ENCODE data around the gene FRYL. TPM values are rescaled to one million over a fixed set of nuclear protein-coding genes. Genes with fewer than 3 reads are reported as not detected.

Gene FRYL
- total RNA-seq, 1 experiment from 2014 or later: 43.1 TPM

GRCh38 chr4:48799157-48799556, 19.1 kb upstream of the FRYL start:
- ChIA-PET POLR2A (ENCODE audit: low non-redundant PET) (no interaction called here), CTCF (no interaction called here)
- H3K4me1 ChIP-seq (ENCODE audit: insufficient read depth, low read length, poor library complexity, severe bottlenecking): no peaks in the 10 kb centered on the region
- TF ChIP-seq CTCF (conservative IDR thresholded peaks at IDR 0.05; ENCODE audit: low read depth, low read length): no peak
- TF ChIP-seq EZH2 (IDR thresholded peaks at IDR 0.05; ENCODE audit: borderline replicate concordance, low read depth, low read length, poor library complexity, severe bottlenecking): no peak
- no peak overlapping the region for H3K4me3 ChIP-seq (ENCODE audit: low read depth, low read length, poor library complexity, severe bottlenecking)
- no TSS peak for BruUV-seq (replicated peaks)
- no peaks in the 10 kb centered on the region for H3K27me3 ChIP-seq (replicated peaks; ENCODE audit: insufficient read depth, low read depth, low read length, poor library complexity)
- no peaks in the 10 kb centered on the region for H3K9me3 ChIP-seq (ENCODE audit: low read depth, low read length, poor library complexity, severe bottlenecking)
- H3K36me3 ChIP-seq (ENCODE audit: insufficient read depth, low read length, poor library complexity, severe bottlenecking): no peaks in the 10 kb centered on the region
- intact Hi-C loops (cut with micrococcal nuclease; ENCODE audit: unreplicated experiment): no loop called here
- H3K27ac ChIP-seq (ENCODE audit: low read depth, low read length, poor library complexity, severe bottlenecking): no peak overlapping the region
- no peak for DNase-seq (ENCODE audit: low spot score)

DNA sequence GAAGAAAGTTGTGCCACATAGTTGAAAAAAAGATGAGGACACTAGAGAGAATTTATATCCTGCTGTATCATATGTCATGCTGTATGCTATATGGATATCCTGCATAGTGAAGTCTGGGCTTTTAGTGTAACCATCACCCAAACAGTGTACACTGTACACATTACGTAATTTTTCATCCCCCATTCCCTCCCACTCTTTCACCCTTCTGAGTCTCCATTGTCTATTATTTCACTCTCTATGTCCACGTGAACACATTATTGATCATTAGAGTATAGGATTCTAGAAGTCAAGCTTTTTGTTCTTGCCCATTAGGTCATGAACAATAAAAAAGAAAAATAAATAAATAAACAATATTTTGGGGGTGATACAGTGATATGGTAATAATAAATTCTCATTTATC, 18.0 kb upstream of the FRYL start:
- Histone ChIP-seq H3K4me3 (ENCODE audit: low read depth, low read length, poor library complexity, severe bottlenecking) (no peak overlapping the region), H3K4me1 (ENCODE audit: insufficient read depth, low read length, poor library complexity, severe bottlenecking) (no peaks in the 10 kb centered on the region), H3K27me3 (replicated peaks; ENCODE audit: insufficient read depth, low read depth, low read length, poor library complexity) (no peaks in the 10 kb centered on the region), H3K9me3 (ENCODE audit: low read depth, low read length, poor library complexity, severe bottlenecking) (no peaks in the 10 kb centered on the region), H3K27ac (ENCODE audit: low read depth, low read length, poor library complexity, severe bottlenecking) (no peak overlapping the region), H3K36me3 (ENCODE audit: insufficient read depth, low read length, poor library complexity, severe bottlenecking) (no peaks in the 10 kb centered on the region)
- BruUV-seq (replicated peaks): no TSS peak
- TF ChIP-seq EZH2 (IDR thresholded peaks at IDR 0.05; ENCODE audit: borderline replicate concordance, low read depth, low read length, poor library complexity, severe bottlenecking): no peak
- no peak for TF ChIP-seq CTCF (conservative IDR thresholded peaks at IDR 0.05; ENCODE audit: low read depth, low read length)
- POLR2A ChIA-PET (ENCODE audit: low non-redundant PET): no interaction called here
- intact Hi-C loops (cut with micrococcal nuclease; ENCODE audit: unreplicated experiment): no loop called here
- no peak for DNase-seq (ENCODE audit: low spot score)
- CTCF ChIA-PET: no interaction called here

DNA sequence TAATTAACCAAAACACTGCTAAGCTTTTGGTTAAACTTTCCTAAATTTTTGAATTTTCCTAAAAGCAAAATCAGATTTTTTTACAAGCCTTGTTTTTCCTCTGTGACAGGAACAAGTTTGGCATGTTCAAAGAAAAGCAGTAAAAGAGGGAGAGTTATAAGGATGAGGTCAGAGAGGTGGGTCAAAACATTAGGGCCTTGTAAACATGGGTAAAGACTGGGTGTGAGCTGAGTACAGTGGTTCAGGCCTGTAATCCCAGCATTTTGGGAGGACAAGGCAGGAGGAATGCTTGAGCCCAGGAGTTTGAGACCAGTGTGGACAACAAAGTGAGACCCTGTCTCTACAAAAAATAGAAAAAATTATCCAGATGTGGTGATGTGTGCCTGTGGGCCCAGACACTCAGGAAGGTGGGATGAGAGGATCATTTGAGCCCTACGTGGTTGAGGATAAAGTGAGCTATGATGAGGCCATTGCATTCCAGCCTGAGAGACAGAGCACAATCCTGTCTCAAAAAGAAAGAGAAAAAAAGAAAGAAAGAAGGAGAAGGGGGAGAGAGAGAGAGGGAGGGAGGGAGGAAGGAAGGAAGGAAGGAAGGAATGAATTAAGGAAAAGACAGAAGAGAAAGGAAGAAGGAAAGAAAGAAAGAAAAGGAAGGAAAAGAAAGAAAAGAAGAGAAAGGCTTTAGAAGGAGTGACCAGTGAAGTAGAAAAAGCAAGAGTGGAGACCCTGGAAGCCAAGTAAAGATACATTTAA, 17.0 kb upstream of the FRYL start:
- intact Hi-C loops (cut with micrococcal nuclease; ENCODE audit: unreplicated experiment): no loop called here
- Histone ChIP-seq H3K4me3 (ENCODE audit: low read depth, low read length, poor library complexity, severe bottlenecking) (no peak overlapping the region), H3K27ac (ENCODE audit: low read depth, low read length, poor library complexity, severe bottlenecking) (no peak overlapping the region), H3K9me3 (ENCODE audit: low read depth, low read length, poor library complexity, severe bottlenecking) (no peaks in the 10 kb centered on the region), H3K36me3 (ENCODE audit: insufficient read depth, low read length, poor library complexity, severe bottlenecking) (no peaks in the 10 kb centered on the region), H3K4me1 (ENCODE audit: insufficient read depth, low read length, poor library complexity, severe bottlenecking) (no peaks in the 10 kb centered on the region), H3K27me3 (replicated peaks; ENCODE audit: insufficient read depth, low read depth, low read length, poor library complexity) (no peaks in the 10 kb centered on the region)
- ChIA-PET CTCF (no interaction called here), POLR2A (ENCODE audit: low non-redundant PET) (no interaction called here)
- no peak for TF ChIP-seq CTCF (conservative IDR thresholded peaks at IDR 0.05; ENCODE audit: low read depth, low read length)
- TF ChIP-seq EZH2 (IDR thresholded peaks at IDR 0.05; ENCODE audit: borderline replicate concordance, low read depth, low read length, poor library complexity, severe bottlenecking): no peak
- DNase-seq (ENCODE audit: low spot score): no peak
- no TSS peak for BruUV-seq (replicated peaks)

Data from A673 (cell line).